Fibroblast of skin of abdomen (primary cell): ENCODE data around the gene SLC10A3.
"Not testable (repeated sequence)": the region's sequence is repeated elsewhere in the genome, so short reads cannot be mapped to it uniquely, and the experiment has no call there.

ENCODE experiments used
- DNase-seq: peaks from one replicate; pipeline ENCODE4 v3.0.0-alpha.2; 2013

SLC10A3 gene

GRCh38 chrX:154509455-154509854 lies 19.0 kb upstream of the SLC10A3 start:
- DNase-seq, result no peak

DNA sequence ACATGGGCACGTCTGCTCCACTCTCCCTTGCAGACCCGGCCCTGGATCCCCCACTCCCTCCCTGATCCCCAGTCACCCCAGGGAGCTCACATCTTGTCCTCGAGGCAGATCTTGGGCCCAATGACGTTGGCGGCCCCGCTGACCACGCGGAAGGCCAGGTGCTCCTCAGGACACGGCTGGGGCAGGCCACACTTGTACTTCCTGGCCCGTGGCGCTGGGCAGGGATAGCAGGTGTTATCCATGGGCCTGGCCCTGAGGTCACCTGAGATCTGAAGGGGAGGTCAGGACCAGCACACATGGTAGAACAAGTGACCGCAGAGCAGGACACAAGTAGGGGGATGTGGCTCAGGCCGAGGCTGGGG lies 17.9 kb upstream of the SLC10A3 start:
- no peak for DNase-seq

GRCh38 chrX:154507673-154508383 lies 17.4 kb upstream of the SLC10A3 start:
- no peak for DNase-seq

- DNase-seq, result no peak
Observed at GRCh38 chrX:154506483-154507332, 16.3 kb upstream of the SLC10A3 start.

DNA sequence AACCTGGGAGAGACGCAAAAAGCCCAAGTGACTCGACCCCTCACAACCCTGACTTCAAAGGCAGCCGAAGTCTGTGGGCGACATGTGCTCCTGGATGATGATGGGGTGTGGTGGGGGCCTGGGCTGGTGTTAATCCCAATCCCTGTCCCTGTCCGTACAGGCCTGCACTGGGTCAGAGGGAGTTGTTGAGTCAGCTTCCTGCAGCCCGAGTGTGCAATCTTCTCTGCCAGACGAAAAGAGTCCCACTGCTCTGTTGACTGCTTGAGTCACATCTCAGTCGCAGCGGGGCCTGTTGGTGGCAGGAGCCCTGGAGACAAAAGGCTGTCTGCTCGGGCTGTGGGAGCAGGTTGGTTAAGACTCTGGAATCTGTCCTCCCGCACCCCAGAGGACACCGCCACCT lies 15.3 kb upstream of the SLC10A3 start:
- peak; percentile 23 for DNase-seq

GRCh38 chrX:154502989-154503388 lies 12.6 kb upstream of the SLC10A3 start:
- DNase-seq, result no peak

DNA sequence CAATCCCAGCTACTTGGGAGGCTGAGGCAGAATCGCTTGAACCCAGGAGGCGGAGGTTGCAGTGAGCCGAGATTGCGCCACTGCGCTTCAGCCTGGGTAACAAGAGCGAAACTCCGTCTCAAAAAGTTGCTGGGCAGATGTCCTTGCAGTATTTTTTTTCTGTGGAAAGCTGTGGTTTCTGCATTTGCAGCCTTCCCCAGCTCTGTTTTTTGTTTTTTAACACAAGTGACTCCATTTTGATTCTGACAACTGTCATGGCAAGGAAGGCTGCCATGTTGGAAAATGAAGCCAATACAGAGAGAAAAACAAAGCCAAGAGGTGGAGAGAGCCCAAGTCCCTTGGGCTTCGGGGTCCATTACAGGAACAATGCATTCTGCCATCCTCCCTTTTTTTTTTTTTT lies 11.7 kb upstream of the SLC10A3 start:
- no peak for DNase-seq

DNA sequence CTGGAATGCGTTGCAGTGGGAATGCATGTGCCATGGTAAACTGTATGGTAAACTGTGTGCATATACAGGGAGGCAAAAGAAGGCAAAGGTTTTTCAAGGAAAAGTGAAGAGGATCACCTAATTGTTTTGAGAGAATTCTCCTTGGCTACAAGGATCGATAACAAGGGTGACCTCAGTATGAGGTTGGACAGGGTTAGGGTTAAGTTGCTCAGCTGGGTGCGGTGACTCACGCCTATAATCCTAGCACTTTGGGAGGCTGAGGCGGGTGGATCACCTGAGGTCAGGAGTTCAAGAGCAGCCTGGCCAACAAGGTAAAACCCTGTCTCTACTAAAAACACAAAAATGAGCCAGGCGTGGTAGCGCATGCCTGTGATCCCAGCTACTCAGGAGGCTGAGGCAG lies 11.0 kb upstream of the SLC10A3 start:
- DNase-seq, result not testable (repeated sequence)

GRCh38 chrX:154496591-154497137 lies 6.2 kb upstream of the SLC10A3 start:
- DNase-seq, result not testable (repeated sequence)

DNA sequence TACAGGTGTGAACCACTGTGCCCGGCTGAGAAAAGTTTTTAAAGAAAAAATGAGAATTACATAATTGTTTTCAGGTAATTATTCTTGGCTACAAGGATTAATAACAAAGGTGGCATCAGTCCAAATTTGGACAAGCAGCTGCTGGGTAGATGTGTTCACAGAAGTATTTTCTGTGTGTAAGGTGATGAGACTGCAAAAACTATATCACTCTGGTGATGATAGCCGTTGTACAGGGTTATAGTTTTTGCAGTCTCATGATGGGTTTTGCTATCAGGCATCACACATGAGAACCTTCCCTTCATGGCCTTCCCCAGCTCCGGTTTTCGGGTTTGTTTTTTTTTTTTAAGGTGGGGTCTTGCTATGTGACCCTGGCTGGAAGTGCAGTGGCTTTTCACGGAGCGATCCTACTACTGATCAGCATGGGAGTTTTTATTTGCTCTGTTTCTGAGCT lies 5.1 kb upstream of the SLC10A3 start:
- DNase-seq, result no peak

- no peak for DNase-seq
Observed at GRCh38 chrX:154494715-154495114, 4.3 kb upstream of the SLC10A3 start.

DNA sequence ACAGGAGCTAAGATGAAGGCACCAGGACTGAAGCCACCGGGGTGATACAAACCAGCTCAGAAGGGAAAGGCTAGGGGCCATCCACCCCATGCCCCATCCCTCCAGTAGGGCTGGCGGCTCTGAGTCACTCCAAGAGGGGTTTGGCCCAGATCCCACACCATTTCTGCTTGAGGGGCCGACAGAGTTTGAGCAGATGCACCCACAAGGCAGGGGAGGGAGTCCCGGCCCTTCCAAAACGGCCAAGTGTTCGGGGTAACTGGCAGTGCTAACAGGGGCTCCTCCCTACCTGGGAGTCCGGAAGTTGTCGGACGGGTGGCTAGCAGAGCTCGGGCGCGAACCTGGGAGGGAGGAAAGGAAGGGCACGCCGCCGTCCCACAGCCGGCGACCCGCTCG lies 412 bp downstream of the SLC10A3 start:
- peak; percentile 50 for DNase-seq

- no peak for DNase-seq
Observed at GRCh38 chrX:154489182-154489581, 1.2 kb downstream of the SLC10A3 start.

- DNase-seq, result no peak
Observed at GRCh38 chrX:154488336-154489075, 1.9 kb downstream of the SLC10A3 start.

GRCh38 chrX:154487518-154488290 lies 2.7 kb downstream of the SLC10A3 start:
- DNase-seq, result no peak

GRCh38 chrX:154486396-154487207 lies 3.8 kb downstream of the SLC10A3 start, which contains the start of gene UBL4A:
Gene UBL4A (minus strand): TSS chrX:154486615. CDS start chrX:154486584, 31 bp downstream.
- peak; percentile 47 for DNase-seq

DNA sequence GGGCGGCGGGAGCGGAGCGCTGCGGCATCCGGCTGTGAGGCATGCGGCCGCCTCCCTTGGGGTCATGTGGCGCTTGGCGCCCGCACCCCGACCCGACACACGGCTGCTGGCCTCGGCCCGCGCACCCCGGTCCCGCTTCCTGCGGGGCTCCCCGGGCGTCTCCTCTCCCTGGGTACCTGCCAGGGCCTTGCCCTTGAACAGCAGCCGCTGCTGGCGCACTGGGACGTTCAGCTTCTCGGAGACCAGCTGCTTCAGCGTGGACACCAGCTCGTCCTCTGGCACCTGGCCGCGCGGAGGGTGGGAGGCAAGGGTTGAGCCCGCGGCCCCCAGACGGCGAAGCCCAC lies 4.4 kb downstream of the SLC10A3 start:
- DNase-seq, result no peak

- DNase-seq, result no peak
Observed at GRCh38 chrX:154485150-154486051, 5.0 kb downstream of the SLC10A3 start.

DNA sequence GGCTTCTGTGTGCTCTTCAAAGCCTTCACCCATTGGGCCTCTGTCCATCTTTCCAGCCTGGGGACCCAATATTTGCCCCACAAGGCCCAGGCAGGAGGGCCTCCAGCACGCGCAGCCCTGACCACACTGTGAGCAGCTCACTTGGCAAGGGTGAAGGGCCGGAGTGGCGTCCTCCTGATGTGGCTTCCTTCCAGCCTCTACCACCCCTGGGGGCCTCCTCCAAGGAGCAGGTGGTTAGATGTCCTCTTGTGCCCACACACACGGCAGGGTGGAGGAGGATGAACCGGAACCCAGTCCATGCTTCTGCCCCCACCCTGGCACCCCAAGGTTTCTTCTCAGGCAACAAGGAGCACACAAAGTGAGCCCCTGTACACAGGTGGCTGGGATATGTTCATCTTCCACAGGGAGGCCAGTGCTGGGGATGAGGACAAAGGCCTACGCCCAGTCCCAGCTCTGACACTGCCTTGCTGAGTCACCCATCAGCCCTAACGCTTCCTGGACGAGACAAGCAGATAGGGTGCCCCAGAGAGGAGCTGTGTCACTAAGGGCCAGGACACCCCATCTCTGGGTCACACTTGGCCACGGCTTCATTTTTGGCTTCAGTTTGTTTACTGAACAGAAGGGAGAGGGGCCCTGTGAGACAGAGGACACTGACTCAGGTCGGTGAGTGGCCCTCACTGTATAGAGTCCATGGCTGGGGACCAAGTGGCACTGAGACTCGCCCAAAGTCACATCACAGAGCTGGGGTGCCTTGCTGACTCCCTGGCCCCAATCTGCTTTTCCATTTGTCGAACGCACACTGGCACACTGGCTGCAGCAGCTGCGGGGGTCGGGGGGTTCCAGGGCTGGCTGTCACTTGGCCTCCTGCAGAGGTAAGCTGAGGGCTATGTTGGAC lies 5.9 kb downstream of the SLC10A3 start:
- DNase-seq, result no peak
